ENCODE measurements around the gene AKAP17A.
"Not testable (repeated sequence)": the region's sequence is repeated elsewhere in the genome, so short reads cannot be mapped to it uniquely, and the experiment has no call there.

Gene AKAP17A

GRCh38 chrX:1609311-1609710, 17.9 kb downstream of the AKAP17A start:
- H3K27ac ChIP-seq (ENCODE audit: insufficient read depth, low read depth, low read length, poor library complexity, severe bottlenecking) = no peak overlapping the region
- no peaks in the 10 kb centered on the region for H3K9me3 ChIP-seq (ENCODE audit: control insufficient read depth, low read length)
- no peak overlapping the region for H3K4me3 ChIP-seq (ENCODE audit: insufficient read depth, low read depth, low read length)
- no peaks in the 10 kb centered on the region for H3K27me3 ChIP-seq (ENCODE audit: control insufficient read depth, insufficient read depth, low read length, poor library complexity, severe bottlenecking)
- H3K36me3 ChIP-seq (ENCODE audit: control insufficient read depth, insufficient read depth, low read length) = no peaks in the 10 kb centered on the region
- WGBS, 2 experiments = 86 to 93% methylated on average over 10 to 11 of the region's 11 CpGs
- H3K4me1 ChIP-seq (ENCODE audit: control insufficient read depth, insufficient read depth, low read length) = no peaks in the 10 kb centered on the region

- Histone ChIP-seq H3K4me3 (ENCODE audit: insufficient read depth, low read depth, low read length) (no peak overlapping the region), H3K36me3 (ENCODE audit: control insufficient read depth, insufficient read depth, low read length) (no peaks in the 10 kb centered on the region), H3K9me3 (ENCODE audit: control insufficient read depth, low read length) (no peaks in the 10 kb centered on the region), H3K27me3 (ENCODE audit: control insufficient read depth, insufficient read depth, low read length, poor library complexity, severe bottlenecking) (no peaks in the 10 kb centered on the region), H3K27ac (ENCODE audit: insufficient read depth, low read depth, low read length, poor library complexity, severe bottlenecking) (no peak overlapping the region), H3K4me1 (ENCODE audit: control insufficient read depth, insufficient read depth, low read length) (no peaks in the 10 kb centered on the region)
- WGBS, 2 experiments = 86 to 91% methylated on average over 10 of the region's 10 CpGs
These were observed 18.4 kb downstream of the AKAP17A start for GRCh38 chrX:1609762-1610161.

- 87 to 88% methylated on average over 15 of the region's 15 CpGs for WGBS, 2 experiments
- Histone ChIP-seq H3K9me3 (ENCODE audit: control insufficient read depth, low read length) (no peaks in the 10 kb centered on the region), H3K4me3 (ENCODE audit: insufficient read depth, low read depth, low read length) (no peak overlapping the region), H3K4me1 (ENCODE audit: control insufficient read depth, insufficient read depth, low read length) (no peaks in the 10 kb centered on the region), H3K36me3 (ENCODE audit: control insufficient read depth, insufficient read depth, low read length) (no peaks in the 10 kb centered on the region), H3K27me3 (ENCODE audit: control insufficient read depth, insufficient read depth, low read length, poor library complexity, severe bottlenecking) (no peaks in the 10 kb centered on the region), H3K27ac (ENCODE audit: insufficient read depth, low read depth, low read length, poor library complexity, severe bottlenecking) (no peak overlapping the region)
These were observed 18.8 kb downstream of the AKAP17A start for GRCh38 chrX:1610166-1610565.

- 87% methylated on average over 12 of the region's 12 CpGs for WGBS, 2 experiments
- H3K4me1 ChIP-seq (ENCODE audit: control insufficient read depth, insufficient read depth, low read length) = no peaks in the 10 kb centered on the region
- no peak overlapping the region for H3K27ac ChIP-seq (ENCODE audit: insufficient read depth, low read depth, low read length, poor library complexity, severe bottlenecking)
- H3K4me3 ChIP-seq (ENCODE audit: insufficient read depth, low read depth, low read length) = no peak overlapping the region
- no peaks in the 10 kb centered on the region for H3K27me3 ChIP-seq (ENCODE audit: control insufficient read depth, insufficient read depth, low read length, poor library complexity, severe bottlenecking)
- H3K9me3 ChIP-seq (ENCODE audit: control insufficient read depth, low read length) = no peaks in the 10 kb centered on the region
- H3K36me3 ChIP-seq (ENCODE audit: control insufficient read depth, insufficient read depth, low read length) = no peaks in the 10 kb centered on the region
These were observed 19.3 kb downstream of the AKAP17A start for GRCh38 chrX:1610736-1611135.

- Histone ChIP-seq H3K4me1 (ENCODE audit: control insufficient read depth, insufficient read depth, low read length) (no peaks in the 10 kb centered on the region), H3K27me3 (ENCODE audit: control insufficient read depth, insufficient read depth, low read length, poor library complexity, severe bottlenecking) (no peaks in the 10 kb centered on the region), H3K27ac (ENCODE audit: insufficient read depth, low read depth, low read length, poor library complexity, severe bottlenecking) (no peak overlapping the region), H3K4me3 (ENCODE audit: insufficient read depth, low read depth, low read length) (no peak overlapping the region), H3K9me3 (ENCODE audit: control insufficient read depth, low read length) (no peaks in the 10 kb centered on the region), H3K36me3 (ENCODE audit: control insufficient read depth, insufficient read depth, low read length) (no peaks in the 10 kb centered on the region)
- WGBS, 2 experiments = 89 to 93% methylated on average over 5 of the region's 5 CpGs
These were observed 21.4 kb downstream of the AKAP17A start for GRCh38 chrX:1612641-1613286.

GRCh38 chrX:1614927-1615326, 23.5 kb downstream of the AKAP17A start, which contains the start of gene ASMT:
ASMT (plus strand) TSS chrX:1615059; CDS start chrX:1615200, 141 bp downstream.
- Histone ChIP-seq H3K27ac (ENCODE audit: insufficient read depth, low read depth, low read length, poor library complexity, severe bottlenecking) (no peak within 1 kb of the TSS), H3K4me1 (ENCODE audit: control insufficient read depth, insufficient read depth, low read length) (no peaks in the 10 kb centered on the region), H3K4me3 (ENCODE audit: insufficient read depth, low read depth, low read length) (no peak within 1 kb of the TSS), H3K36me3 (ENCODE audit: control insufficient read depth, insufficient read depth, low read length) (no peaks in the 10 kb centered on the region), H3K9me3 (ENCODE audit: control insufficient read depth, low read length) (no peaks in the 10 kb centered on the region), H3K27me3 (ENCODE audit: control insufficient read depth, insufficient read depth, low read length, poor library complexity, severe bottlenecking) (no peaks in the 10 kb centered on the region)
- 69 to 70% methylated on average over 17 of the region's 17 CpGs for WGBS, 2 experiments

- Histone ChIP-seq H3K4me3 (ENCODE audit: insufficient read depth, low read depth, low read length) (no peak overlapping the region), H3K36me3 (ENCODE audit: control insufficient read depth, insufficient read depth, low read length) (no peaks in the 10 kb centered on the region), H3K4me1 (ENCODE audit: control insufficient read depth, insufficient read depth, low read length) (no peaks in the 10 kb centered on the region), H3K27ac (ENCODE audit: insufficient read depth, low read depth, low read length, poor library complexity, severe bottlenecking) (no peak overlapping the region), H3K27me3 (ENCODE audit: control insufficient read depth, insufficient read depth, low read length, poor library complexity, severe bottlenecking) (no peaks in the 10 kb centered on the region), H3K9me3 (ENCODE audit: control insufficient read depth, low read length) (no peaks in the 10 kb centered on the region)
- WGBS, 2 experiments = 24 to 34% methylated on average over 4 of the region's 4 CpGs
These were observed 27.3 kb downstream of the AKAP17A start for GRCh38 chrX:1618689-1619088.

- H3K36me3 ChIP-seq (ENCODE audit: control insufficient read depth, insufficient read depth, low read length) = no peaks in the 10 kb centered on the region
- H3K27me3 ChIP-seq (ENCODE audit: control insufficient read depth, insufficient read depth, low read length, poor library complexity, severe bottlenecking) = no peaks in the 10 kb centered on the region
- no peaks in the 10 kb centered on the region for H3K9me3 ChIP-seq (ENCODE audit: control insufficient read depth, low read length)
- WGBS, 2 experiments = 95% methylated on average over 21 of the region's 21 CpGs
- no peak overlapping the region for H3K27ac ChIP-seq (ENCODE audit: insufficient read depth, low read depth, low read length, poor library complexity, severe bottlenecking)
- H3K4me3 ChIP-seq (ENCODE audit: insufficient read depth, low read depth, low read length) = no peak overlapping the region
- no peaks in the 10 kb centered on the region for H3K4me1 ChIP-seq (ENCODE audit: control insufficient read depth, insufficient read depth, low read length)
These were observed 32.3 kb downstream of the AKAP17A start for GRCh38 chrX:1623691-1624090.

- not testable (repeated sequence) for H3K27ac ChIP-seq (ENCODE audit: insufficient read depth, low read depth, low read length, poor library complexity, severe bottlenecking); H3K36me3 ChIP-seq (ENCODE audit: control insufficient read depth, insufficient read depth, low read length); H3K27me3 ChIP-seq (ENCODE audit: control insufficient read depth, insufficient read depth, low read length, poor library complexity, severe bottlenecking); H3K9me3 ChIP-seq (ENCODE audit: control insufficient read depth, low read length); H3K4me3 ChIP-seq (ENCODE audit: insufficient read depth, low read depth, low read length); H3K4me1 ChIP-seq (ENCODE audit: control insufficient read depth, insufficient read depth, low read length)
- 93 to 95% methylated on average over 14 of the region's 14 CpGs for WGBS, 2 experiments
These were observed 32.9 kb downstream of the AKAP17A start for GRCh38 chrX:1624158-1624860.

- not testable (repeated sequence) for H3K9me3 ChIP-seq (ENCODE audit: control insufficient read depth, low read length); H3K36me3 ChIP-seq (ENCODE audit: control insufficient read depth, insufficient read depth, low read length); H3K27me3 ChIP-seq (ENCODE audit: control insufficient read depth, insufficient read depth, low read length, poor library complexity, severe bottlenecking); H3K4me3 ChIP-seq (ENCODE audit: insufficient read depth, low read depth, low read length); H3K4me1 ChIP-seq (ENCODE audit: control insufficient read depth, insufficient read depth, low read length); H3K27ac ChIP-seq (ENCODE audit: insufficient read depth, low read depth, low read length, poor library complexity, severe bottlenecking)
- WGBS, 2 experiments = 96 to 97% methylated on average over 7 of the region's 7 CpGs
These were observed 33.4 kb downstream of the AKAP17A start for GRCh38 chrX:1624861-1625215.

All from ectodermal cell (in vitro differentiated cells).